Activated CD4-positive, alpha-beta T cell treated with anti-CD3 and anti-CD28 coated beads, Interleukin-2, amount 10 ng/mL, durations not matched to agents 7 days and 5 days (primary cell): ENCODE results near the gene APOH. TPM values are rescaled to one million over a fixed set of nuclear protein-coding genes. Genes with fewer than 3 reads are reported as not detected.
A peak's percentile ranks its signal among the peaks of the same experiment; 100 is the strongest.
"Not testable (repeated sequence)": the region's sequence is repeated elsewhere in the genome, so short reads cannot be mapped to it uniquely, and the experiment has no call there.

ENCODE experiments used
- CTCF ChIA-PET: fragments of 350-600 bp; sonication (Branson Sonifier 250); formaldehyde crosslinking; loops from one replicate; lab custom pipeline; 2021; ENCODE audit warnings: antibody characterized with exemption; lab: Charles Lee
- POLR2A ChIA-PET: fragments of 350-600 bp; sonication (Branson Sonifier 250); formaldehyde crosslinking; loops from one replicate; lab custom pipeline; 2021; ENCODE audit warnings: antibody characterized with exemption; lab: Charles Lee
- DNase-seq: peaks from one replicate; pipeline ENCODE4 v3.0.0-alpha.2; 2020
- H3K27ac Mint-ChIP-seq: one replicate; pipeline ENCODE4 v1.8.0; 2021; ENCODE audit warnings: mild to moderate bottlenecking, moderate library complexity, mixed read lengths
- H3K27me3 Mint-ChIP-seq: one replicate; pipeline ENCODE4 v1.8.0; 2021; ENCODE audit warnings: mixed read lengths
- H3K36me3 Mint-ChIP-seq: one replicate; pipeline ENCODE4 v1.8.0; 2021; ENCODE audit warnings: low read depth, mixed read lengths
- H3K4me1 Mint-ChIP-seq: one replicate; pipeline ENCODE4 v1.8.0; 2021; ENCODE audit warnings: mixed read lengths
- H3K4me3 Mint-ChIP-seq: one replicate; pipeline ENCODE4 v1.8.0; 2021; ENCODE audit warnings: mild to moderate bottlenecking, moderate library complexity, mixed read lengths
- H3K9me3 Mint-ChIP-seq: one replicate; pipeline ENCODE4 v1.8.0; 2021; ENCODE audit warnings: mixed read lengths
- total RNA-seq, 2 experiments: library from RNA; stranded (reverse); gene quantifications; one replicate each; pipeline ENCODE4 v1.2.3, GENCODE V29; 2021

Gene APOH
- total RNA-seq, 2 experiments from 2014 or later, result not detected

DNA sequence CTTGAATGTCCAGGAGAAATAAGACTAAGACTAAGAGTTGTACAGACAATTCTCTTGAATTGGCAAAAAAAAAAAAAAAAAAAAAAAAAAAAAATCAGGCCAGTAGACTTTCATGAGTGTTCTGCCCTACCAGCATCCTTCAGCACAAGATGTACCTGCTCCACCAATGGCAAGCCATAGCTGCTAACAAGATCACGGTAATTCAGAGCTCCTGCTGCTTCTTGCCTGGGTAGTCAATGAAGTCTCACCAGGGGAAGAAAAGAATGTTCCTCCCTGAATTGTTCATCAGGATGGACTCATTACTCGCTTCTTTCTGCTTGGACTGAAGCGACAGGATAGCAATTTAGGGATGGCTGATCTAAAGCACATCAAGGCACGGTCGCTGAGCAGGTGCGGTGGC is 31.1 kb upstream of the APOH start:
- ChIA-PET CTCF (interaction anchor here (0.6 to 1.0 kb wide), 4 partner anchors 47 to 323 kb away, joined by 3 to 4 read pairs (median 3); no protein-coding TSS in a partner anchor), POLR2A (no interaction called here)
- Mint-ChIP-seq H3K9me3 (no peaks in the 10 kb centered on the region), H3K4me1 (peaks cover 16% of the 10 kb centered on the region), H3K4me3 (no peak overlapping the region), H3K27me3 (peaks cover 3% of the 10 kb centered on the region), H3K27ac (no peak overlapping the region), H3K36me3 (no peaks in the 10 kb centered on the region)
- no peak for DNase-seq

GRCh38 chr17:66255527-66255971 is 26.3 kb upstream of the APOH start:
- Mint-ChIP-seq H3K27me3 (no peaks in the 10 kb centered on the region), H3K4me3 (peak overlapping the region; percentile 14), H3K36me3 (no peaks in the 10 kb centered on the region), H3K27ac (peak overlapping the region; percentile 83), H3K9me3 (no peaks in the 10 kb centered on the region), H3K4me1 (peaks cover 16% of the 10 kb centered on the region)
- POLR2A ChIA-PET, result interaction anchor here (0.7 kb wide), 1 partner anchor 55 kb away, joined by 3 read pairs; no protein-coding TSS in a partner anchor
- DNase-seq, result peak; percentile 29
- CTCF ChIA-PET, result interaction anchor here (0.6 to 2.0 kb wide), 6 partner anchors 18 to 338 kb away, joined by 3 to 5 read pairs (median 4); no protein-coding TSS in a partner anchor

DNA sequence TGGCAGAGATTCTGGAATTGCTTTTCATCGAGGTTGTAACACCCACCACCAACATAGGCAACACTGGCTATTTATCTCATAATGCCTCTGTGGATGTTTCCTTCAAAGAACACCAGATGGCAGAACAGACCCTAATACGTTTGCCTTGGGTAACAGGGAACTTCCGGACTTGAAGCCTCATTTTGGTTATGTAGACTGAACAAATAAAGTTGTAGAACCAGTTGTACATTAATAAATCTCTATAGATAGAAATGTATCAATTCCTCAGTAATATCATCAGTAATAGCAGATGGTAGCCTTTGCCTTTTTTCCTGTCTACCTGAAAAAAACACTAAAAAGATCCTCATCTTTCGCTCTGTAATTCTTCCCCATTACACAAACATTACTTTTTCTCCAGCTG is 25.9 kb upstream of the APOH start:
- Mint-ChIP-seq H3K4me1 (peaks cover 17% of the 10 kb centered on the region), H3K27me3 (no peaks in the 10 kb centered on the region), H3K9me3 (no peaks in the 10 kb centered on the region), H3K36me3 (no peaks in the 10 kb centered on the region), H3K4me3 (peak overlapping the region; percentile 14), H3K27ac (peak overlapping the region; percentile 83)
- peak; percentile 68 for DNase-seq
- ChIA-PET CTCF (interaction anchor here (0.6 to 2.0 kb wide), 6 partner anchors 19 to 508 kb away, joined by 3 to 5 read pairs (median 4); no protein-coding TSS in a partner anchor), POLR2A (no interaction called here)

GRCh38 chr17:66253458-66253857 is 24.2 kb upstream of the APOH start:
- H3K36me3 Mint-ChIP-seq, H3K4me3 Mint-ChIP-seq, H3K27me3 Mint-ChIP-seq, POLR2A ChIA-PET, H3K27ac Mint-ChIP-seq, H3K9me3 Mint-ChIP-seq, DNase-seq: not testable (repeated sequence)
- CTCF ChIA-PET, result interaction anchor here (1.5 kb wide), 1 partner anchor 13 kb away, joined by 3 read pairs; no protein-coding TSS in a partner anchor
- peaks cover 17% of the 10 kb centered on the region for H3K4me1 Mint-ChIP-seq

GRCh38 chr17:66250686-66251085 is 21.5 kb upstream of the APOH start:
- Mint-ChIP-seq H3K4me1 (peaks cover 29% of the 10 kb centered on the region), H3K9me3 (no peaks in the 10 kb centered on the region), H3K4me3 (no peak overlapping the region), H3K36me3 (no peaks in the 10 kb centered on the region), H3K27ac (no peak overlapping the region), H3K27me3 (no peaks in the 10 kb centered on the region)
- ChIA-PET POLR2A (no interaction called here), CTCF (interaction anchor here (2.0 kb wide), 1 partner anchor 316 kb away, joined by 5 read pairs; no protein-coding TSS in a partner anchor)
- DNase-seq, result no peak

DNA sequence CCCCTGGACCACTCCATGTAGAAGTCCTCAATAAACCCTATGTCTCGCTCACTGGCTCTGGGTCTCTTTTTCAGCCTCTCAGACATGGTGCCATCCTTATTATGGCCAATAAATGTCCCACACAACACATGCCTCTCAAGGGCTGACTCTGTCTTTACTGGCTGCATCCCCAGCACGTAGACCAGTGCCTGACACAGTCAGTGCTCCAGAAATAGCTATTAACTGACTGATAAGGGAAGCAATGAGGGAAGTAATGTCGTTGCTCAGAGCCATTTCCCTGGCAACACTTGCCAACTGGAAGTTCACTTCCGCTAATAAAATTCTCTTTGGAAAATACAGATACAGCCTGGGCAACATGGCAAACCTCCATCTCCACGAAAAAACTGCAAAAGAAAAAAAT is 19.1 kb upstream of the APOH start:
- no peak for DNase-seq
- no peak overlapping the region for H3K27ac Mint-ChIP-seq
- H3K4me1 Mint-ChIP-seq, result peaks cover 29% of the 10 kb centered on the region
- H3K4me3 Mint-ChIP-seq, result no peak overlapping the region
- ChIA-PET CTCF (interaction anchor here (0.6 to 0.7 kb wide), 2 partner anchors 39 to 1056 kb away, joined by 3 read pairs; no protein-coding TSS in a partner anchor), POLR2A (no interaction called here)
- H3K9me3 Mint-ChIP-seq, result no peaks in the 10 kb centered on the region
- no peaks in the 10 kb centered on the region for H3K27me3 Mint-ChIP-seq
- H3K36me3 Mint-ChIP-seq, result no peaks in the 10 kb centered on the region

GRCh38 chr17:66241839-66242238 is 12.6 kb upstream of the APOH start:
- Mint-ChIP-seq H3K27me3 (no peaks in the 10 kb centered on the region), H3K4me1 (peaks cover 20% of the 10 kb centered on the region), H3K36me3 (no peaks in the 10 kb centered on the region), H3K9me3 (no peaks in the 10 kb centered on the region), H3K27ac (no peak overlapping the region), H3K4me3 (no peak overlapping the region)
- DNase-seq, result no peak
- ChIA-PET POLR2A (no interaction called here), CTCF (interaction anchor here (0.6 kb wide), 2 partner anchors 134 to 1302 kb away, joined by 3 to 4 read pairs; no protein-coding TSS in a partner anchor)

DNA sequence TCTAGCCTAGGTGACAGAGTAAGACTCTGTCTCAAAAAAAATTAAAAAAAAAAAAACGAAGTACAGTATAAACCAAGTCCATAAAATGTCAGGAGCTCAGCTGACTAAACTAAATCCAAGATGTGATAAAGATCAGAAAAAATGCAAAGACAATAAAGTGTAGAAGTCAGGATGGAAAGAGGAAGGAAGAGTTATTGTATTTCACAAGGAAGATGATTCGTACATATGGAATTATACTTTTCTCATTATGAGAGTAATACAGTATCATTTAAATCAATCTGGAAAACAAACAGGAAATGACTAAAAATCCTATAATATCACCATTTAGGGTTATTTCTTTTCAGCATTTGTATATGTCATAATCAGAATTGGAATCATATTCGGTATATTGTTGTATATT is 11.4 kb upstream of the APOH start:
- CTCF ChIA-PET, result interaction anchor here (0.6 to 1.5 kb wide), 3 partner anchors 13 to 433 kb away, joined by 3 to 4 read pairs (median 3); no protein-coding TSS in a partner anchor
- Mint-ChIP-seq H3K27me3 (no peaks in the 10 kb centered on the region), H3K4me3 (no peak overlapping the region), H3K36me3 (no peaks in the 10 kb centered on the region), H3K4me1 (peaks cover 8% of the 10 kb centered on the region), H3K27ac (no peak overlapping the region), H3K9me3 (no peaks in the 10 kb centered on the region)
- no peak for DNase-seq
- POLR2A ChIA-PET, result interaction anchor here (0.6 kb wide), 1 partner anchor 143 kb away, joined by 3 read pairs; no protein-coding TSS in a partner anchor

DNA sequence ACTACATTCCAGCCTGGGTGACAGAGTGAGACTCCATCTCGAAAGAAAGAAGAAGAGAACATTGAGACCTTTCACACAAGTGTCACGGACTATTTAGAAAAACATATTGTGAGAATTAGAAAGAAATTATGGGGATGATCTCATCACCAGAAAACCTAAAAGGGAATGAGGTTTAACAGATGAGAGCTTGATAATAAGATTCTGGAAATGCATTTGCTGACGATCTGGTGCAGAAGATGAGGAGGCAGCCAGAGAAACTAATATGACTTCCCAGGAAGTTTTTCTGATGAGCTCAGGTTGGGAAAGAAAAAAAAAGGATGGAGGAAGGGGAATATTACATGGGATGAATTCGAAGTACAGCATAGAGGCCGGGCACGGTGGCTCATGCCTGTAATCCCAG is 10.8 kb upstream of the APOH start:
- DNase-seq, result no peak

DNA sequence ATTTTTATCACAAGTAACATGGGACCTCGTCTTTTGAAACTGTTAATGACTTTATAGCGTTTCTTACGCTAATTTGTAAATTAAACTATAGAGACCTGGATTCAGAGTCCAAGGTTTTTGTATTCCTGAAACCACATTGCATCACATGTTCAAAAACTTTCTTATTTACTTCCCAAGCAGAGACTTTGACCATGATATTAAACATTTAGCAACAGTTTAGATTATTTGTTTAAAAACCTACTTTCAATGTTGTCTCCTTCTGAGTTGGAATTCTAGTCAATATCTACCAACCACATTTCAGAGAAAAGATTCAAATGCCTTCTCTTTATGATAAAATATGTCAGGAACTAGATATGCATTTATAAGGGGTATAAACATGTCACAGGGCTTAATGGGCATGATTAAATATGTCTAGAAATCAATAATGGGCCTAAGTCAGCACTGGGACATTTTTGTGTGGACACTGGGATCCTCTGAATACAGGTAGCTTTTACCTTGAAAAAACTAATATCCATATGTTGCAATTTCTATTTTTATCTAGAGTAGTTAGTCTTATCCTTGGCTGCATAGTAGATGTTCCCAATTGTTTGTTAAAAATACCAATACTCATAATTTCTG is 6.3 kb upstream of the APOH start:
- peaks cover 1% of the 10 kb centered on the region for H3K4me1 Mint-ChIP-seq
- H3K9me3 Mint-ChIP-seq, result no peaks in the 10 kb centered on the region
- DNase-seq, result no peak
- H3K27ac Mint-ChIP-seq, result no peak overlapping the region
- no peak overlapping the region for H3K4me3 Mint-ChIP-seq
- CTCF ChIA-PET, result no interaction called here
- no peaks in the 10 kb centered on the region for H3K36me3 Mint-ChIP-seq
- no peaks in the 10 kb centered on the region for H3K27me3 Mint-ChIP-seq
- POLR2A ChIA-PET, result no interaction called here

More for the DNA sequence above, 10.8 kb upstream of the APOH start:
- Mint-ChIP-seq H3K27ac (no peak overlapping the region), H3K4me3 (no peak overlapping the region), H3K4me1 (peaks cover 5% of the 10 kb centered on the region), H3K9me3 (no peaks in the 10 kb centered on the region), H3K36me3 (no peaks in the 10 kb centered on the region), H3K27me3 (no peaks in the 10 kb centered on the region)
- ChIA-PET CTCF (interaction anchor here (1.5 kb wide), 1 partner anchor 14 kb away, joined by 3 read pairs; no protein-coding TSS in a partner anchor), POLR2A (no interaction called here)

DNA sequence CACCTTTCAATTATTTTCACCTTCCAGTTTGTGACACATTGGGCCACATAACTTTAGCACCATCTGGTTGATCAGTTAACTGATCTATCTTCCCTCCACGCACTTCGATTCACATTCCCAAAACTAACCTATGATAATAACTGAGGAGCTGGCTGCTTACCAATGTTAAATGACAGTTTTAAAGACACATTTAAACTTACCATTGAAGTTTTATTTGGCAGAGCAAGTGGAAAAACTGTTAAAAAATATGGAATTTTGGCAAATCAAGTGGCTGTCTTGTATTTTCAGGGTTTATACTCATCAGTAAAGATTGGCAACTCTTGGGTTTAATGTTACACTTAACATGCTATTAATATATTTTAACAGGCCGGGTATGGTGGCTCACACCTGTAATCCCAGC is 5.4 kb upstream of the APOH start:
- Mint-ChIP-seq H3K27me3 (no peaks in the 10 kb centered on the region), H3K27ac (no peak overlapping the region)
- POLR2A ChIA-PET, result no interaction called here

GRCh38 chr17:66233023-66233753 is 4.0 kb upstream of the APOH start:
- no peak for DNase-seq
- Mint-ChIP-seq H3K4me3 (no peak overlapping the region), H3K4me1 (peaks cover 1% of the 10 kb centered on the region), H3K36me3 (no peaks in the 10 kb centered on the region), H3K9me3 (no peaks in the 10 kb centered on the region), H3K27me3 (no peaks in the 10 kb centered on the region), H3K27ac (no peak overlapping the region)
- CTCF ChIA-PET, result no interaction called here
- POLR2A ChIA-PET, result no interaction called here

More for the DNA sequence above, 5.4 kb upstream of the APOH start:
- H3K9me3 Mint-ChIP-seq, result no peaks in the 10 kb centered on the region
- CTCF ChIA-PET, result no interaction called here
- H3K4me3 Mint-ChIP-seq, result no peak overlapping the region
- H3K36me3 Mint-ChIP-seq, result no peaks in the 10 kb centered on the region
- DNase-seq, result no peak
- peaks cover 1% of the 10 kb centered on the region for H3K4me1 Mint-ChIP-seq
